ENCODE data around the gene BID. TPM values are rescaled to one million over a fixed set of nuclear protein-coding genes. Genes with fewer than 3 reads are reported as not detected.

The BID gene
- total RNA-seq, 1 experiment from 2014 or later: 58.2 TPM

DNA sequence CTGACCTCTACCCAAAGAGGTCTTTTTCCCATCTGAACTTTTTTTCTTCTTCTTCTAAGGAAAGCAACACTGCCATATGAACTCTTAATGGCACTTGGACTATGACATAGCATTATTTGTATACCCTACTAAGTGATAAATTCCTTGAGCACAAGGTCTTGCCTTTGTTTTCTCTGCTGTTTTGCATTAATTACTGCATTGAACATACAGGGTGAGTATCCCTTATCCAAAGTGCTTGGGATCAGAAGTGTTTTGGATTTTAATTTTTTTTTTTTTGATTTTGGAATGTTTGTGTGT, 48.8 kb downstream of the BID start:
- Histone ChIP-seq H3K4me3 (replicated peaks in 1 of 2; ENCODE audit: low read depth in 1 of 2, low read length in 2 of 2) (no peak overlapping the region), H3K36me3 (ENCODE audit: control insufficient read depth in 1 of 2, insufficient read depth in 2 of 2, low read length in 2 of 2) (peaks cover 4 to 8% of the 10 kb centered on the region in 2 experiments; a peak in 3 of 4 replicates), H3K27ac (ENCODE audit: low read depth, low read length) (no peak overlapping the region), H3K9ac (ENCODE audit: low read length) (no peak overlapping the region), H4K20me1 (ENCODE audit: insufficient read depth) (no peaks in the 10 kb centered on the region), H3K4me2 (ENCODE audit: low read length) (no peak overlapping the region), H3K9me3 (ENCODE audit: control insufficient read depth in 1 of 2, insufficient read depth in 1 of 2, low read depth in 1 of 2, low read length in 2 of 2) (no peaks in the 10 kb centered on the region), H3K4me1 (ENCODE audit: control insufficient read depth in 1 of 2, insufficient read depth in 2 of 2, low read length in 2 of 2) (no peaks in the 10 kb centered on the region), H3K9me2 (ENCODE audit: insufficient read depth) (no peaks in the 10 kb centered on the region), H2AFZ (ENCODE audit: low read depth, low read length, poor library complexity, severe bottlenecking) (no peak overlapping the region), H3K27me3 (ENCODE audit: insufficient read depth, low read length) (no peaks in the 10 kb centered on the region), H3K79me2 (ENCODE audit: insufficient read depth, low read length) (no peaks in the 10 kb centered on the region)
- intact Hi-C loops (cut with micrococcal nuclease): no loop called here
- no peak for ATAC-seq
- ChIA-PET POLR2A (no interaction called here), RAD21 (ENCODE audit: low non-redundant PET in 1 of 2, low total read pairs in 2 of 2, uncharacterized antibody in 2 of 2, unreplicated experiment in 2 of 2) (no interaction called here), CTCF (no interaction called here)
- no TSS peak for BruUV-seq (replicated peaks)
- no peak for DNase-seq (ENCODE audit: low read depth, low spot score)
- no peak for TF ChIP-seq POLR2A (IDR thresholded peaks at IDR 0.05; ENCODE audit: borderline replicate concordance, extremely low read depth, insufficient read depth, insufficient read length)
- no peak for TF ChIP-seq ZNF274 (IDR thresholded peaks at IDR 0.05; ENCODE audit: low read depth, low read length)
- no peak for TF ChIP-seq ZFX (IDR thresholded peaks at IDR 0.05)
- no peak for TF ChIP-seq FOSL1 (IDR thresholded peaks at IDR 0.05; ENCODE audit: low read depth)
- TF ChIP-seq CEBPB (IDR thresholded peaks at IDR 0.05; ENCODE audit: low read depth): no peak
- TF ChIP-seq SRF (IDR thresholded peaks at IDR 0.05; ENCODE audit: low read depth): no peak
- TF ChIP-seq, protein P1, sequence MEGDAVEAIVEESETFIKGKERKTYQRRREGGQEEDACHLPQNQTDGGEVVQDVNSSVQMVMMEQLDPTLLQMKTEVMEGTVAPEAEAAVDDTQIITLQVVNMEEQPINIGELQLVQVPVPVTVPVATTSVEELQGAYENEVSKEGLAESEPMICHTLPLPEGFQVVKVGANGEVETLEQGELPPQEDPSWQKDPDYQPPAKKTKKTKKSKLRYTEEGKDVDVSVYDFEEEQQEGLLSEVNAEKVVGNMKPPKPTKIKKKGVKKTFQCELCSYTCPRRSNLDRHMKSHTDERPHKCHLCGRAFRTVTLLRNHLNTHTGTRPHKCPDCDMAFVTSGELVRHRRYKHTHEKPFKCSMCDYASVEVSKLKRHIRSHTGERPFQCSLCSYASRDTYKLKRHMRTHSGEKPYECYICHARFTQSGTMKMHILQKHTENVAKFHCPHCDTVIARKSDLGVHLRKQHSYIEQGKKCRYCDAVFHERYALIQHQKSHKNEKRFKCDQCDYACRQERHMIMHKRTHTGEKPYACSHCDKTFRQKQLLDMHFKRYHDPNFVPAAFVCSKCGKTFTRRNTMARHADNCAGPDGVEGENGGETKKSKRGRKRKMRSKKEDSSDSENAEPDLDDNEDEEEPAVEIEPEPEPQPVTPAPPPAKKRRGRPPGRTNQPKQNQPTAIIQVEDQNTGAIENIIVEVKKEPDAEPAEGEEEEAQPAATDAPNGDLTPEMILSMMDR (IDR thresholded peaks at IDR 0.05 in 2 of 3, conservative IDR thresholded peaks at IDR 0.05 in 1 of 3; ENCODE audit: borderline replicate concordance in 1 of 3, insufficient read depth in 1 of 3, low read depth in 2 of 3, low read length in 2 of 3): no peak
- TF ChIP-seq TCF7L2 (IDR thresholded peaks at IDR 0.05; ENCODE audit: borderline replicate concordance, extremely low read depth, insufficient read depth, insufficient read length): no peak
- no peak for TF ChIP-seq SIN3A (IDR thresholded peaks at IDR 0.05; ENCODE audit: low read depth)
- no peak for TF ChIP-seq ELF1 (IDR thresholded peaks at IDR 0.05; ENCODE audit: borderline replicate concordance, low read depth)
- no peak for TF ChIP-seq POLR2AphosphoS5 (IDR thresholded peaks at IDR 0.05; ENCODE audit: low read depth, low read length)
- TF ChIP-seq, protein P2, sequence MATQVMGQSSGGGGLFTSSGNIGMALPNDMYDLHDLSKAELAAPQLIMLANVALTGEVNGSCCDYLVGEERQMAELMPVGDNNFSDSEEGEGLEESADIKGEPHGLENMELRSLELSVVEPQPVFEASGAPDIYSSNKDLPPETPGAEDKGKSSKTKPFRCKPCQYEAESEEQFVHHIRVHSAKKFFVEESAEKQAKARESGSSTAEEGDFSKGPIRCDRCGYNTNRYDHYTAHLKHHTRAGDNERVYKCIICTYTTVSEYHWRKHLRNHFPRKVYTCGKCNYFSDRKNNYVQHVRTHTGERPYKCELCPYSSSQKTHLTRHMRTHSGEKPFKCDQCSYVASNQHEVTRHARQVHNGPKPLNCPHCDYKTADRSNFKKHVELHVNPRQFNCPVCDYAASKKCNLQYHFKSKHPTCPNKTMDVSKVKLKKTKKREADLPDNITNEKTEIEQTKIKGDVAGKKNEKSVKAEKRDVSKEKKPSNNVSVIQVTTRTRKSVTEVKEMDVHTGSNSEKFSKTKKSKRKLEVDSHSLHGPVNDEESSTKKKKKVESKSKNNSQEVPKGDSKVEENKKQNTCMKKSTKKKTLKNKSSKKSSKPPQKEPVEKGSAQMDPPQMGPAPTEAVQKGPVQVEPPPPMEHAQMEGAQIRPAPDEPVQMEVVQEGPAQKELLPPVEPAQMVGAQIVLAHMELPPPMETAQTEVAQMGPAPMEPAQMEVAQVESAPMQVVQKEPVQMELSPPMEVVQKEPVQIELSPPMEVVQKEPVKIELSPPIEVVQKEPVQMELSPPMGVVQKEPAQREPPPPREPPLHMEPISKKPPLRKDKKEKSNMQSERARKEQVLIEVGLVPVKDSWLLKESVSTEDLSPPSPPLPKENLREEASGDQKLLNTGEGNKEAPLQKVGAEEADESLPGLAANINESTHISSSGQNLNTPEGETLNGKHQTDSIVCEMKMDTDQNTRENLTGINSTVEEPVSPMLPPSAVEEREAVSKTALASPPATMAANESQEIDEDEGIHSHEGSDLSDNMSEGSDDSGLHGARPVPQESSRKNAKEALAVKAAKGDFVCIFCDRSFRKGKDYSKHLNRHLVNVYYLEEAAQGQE (IDR thresholded peaks at IDR 0.05; ENCODE audit: low read depth): no peak
- TF ChIP-seq EGR1 (IDR thresholded peaks at IDR 0.05; ENCODE audit: low read depth): no peak
- TF ChIP-seq YY1 (IDR thresholded peaks at IDR 0.05; ENCODE audit: extremely low read depth, insufficient replicate concordance, low read depth, low read length): no peak
- no peak for TF ChIP-seq RAD21 (IDR thresholded peaks at IDR 0.05; ENCODE audit: low read depth)
- no peak for TF ChIP-seq EZH2phosphoT487 (IDR thresholded peaks at IDR 0.05; ENCODE audit: borderline replicate concordance)
- TF ChIP-seq, protein P3, sequence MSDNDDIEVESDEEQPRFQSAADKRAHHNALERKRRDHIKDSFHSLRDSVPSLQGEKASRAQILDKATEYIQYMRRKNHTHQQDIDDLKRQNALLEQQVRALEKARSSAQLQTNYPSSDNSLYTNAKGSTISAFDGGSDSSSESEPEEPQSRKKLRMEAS (IDR thresholded peaks at IDR 0.05): no peak
- TF ChIP-seq, protein P4, sequence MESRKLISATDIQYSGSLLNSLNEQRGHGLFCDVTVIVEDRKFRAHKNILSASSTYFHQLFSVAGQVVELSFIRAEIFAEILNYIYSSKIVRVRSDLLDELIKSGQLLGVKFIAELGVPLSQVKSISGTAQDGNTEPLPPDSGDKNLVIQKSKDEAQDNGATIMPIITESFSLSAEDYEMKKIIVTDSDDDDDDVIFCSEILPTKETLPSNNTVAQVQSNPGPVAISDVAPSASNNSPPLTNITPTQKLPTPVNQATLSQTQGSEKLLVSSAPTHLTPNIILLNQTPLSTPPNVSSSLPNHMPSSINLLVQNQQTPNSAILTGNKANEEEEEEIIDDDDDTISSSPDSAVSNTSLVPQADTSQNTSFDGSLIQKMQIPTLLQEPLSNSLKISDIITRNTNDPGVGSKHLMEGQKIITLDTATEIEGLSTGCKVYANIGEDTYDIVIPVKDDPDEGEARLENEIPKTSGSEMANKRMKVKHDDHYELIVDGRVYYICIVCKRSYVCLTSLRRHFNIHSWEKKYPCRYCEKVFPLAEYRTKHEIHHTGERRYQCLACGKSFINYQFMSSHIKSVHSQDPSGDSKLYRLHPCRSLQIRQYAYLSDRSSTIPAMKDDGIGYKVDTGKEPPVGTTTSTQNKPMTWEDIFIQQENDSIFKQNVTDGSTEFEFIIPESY (IDR thresholded peaks at IDR 0.05; ENCODE audit: extremely low read depth, insufficient replicate concordance, low read length): no peak
